ENCODE results near the gene IRAG1. TPM values are rescaled to one million over a fixed set of nuclear protein-coding genes. Genes with fewer than 3 reads are reported as not detected.

The IRAG1 gene
- polyA plus RNA-seq, 4 donors: 0.45 to 9.0 (median 3.0) TPM

- WGBS, 3 donors: 52 to 75% (median 63%) methylated on average over 20 of the region's 20 CpGs
- no peaks in the 10 kb centered on the region for H3K9me3 ChIP-seq (ENCODE audit: control insufficient read depth in 2 of 2, insufficient read depth in 1 of 2, low read depth in 1 of 2, low read length in 1 of 2)
Measured at GRCh38 chr11:10657308-10658271, 36.0 kb downstream of the IRAG1 start.

GRCh38 chr11:10655943-10656576 lies 37.5 kb downstream of the IRAG1 start:
- no peaks in the 10 kb centered on the region for H3K9me3 ChIP-seq (ENCODE audit: control insufficient read depth in 2 of 2, insufficient read depth in 1 of 2, low read depth in 1 of 2, low read length in 1 of 2)
- H3K27ac ChIP-seq (ENCODE audit: low read depth in 1 of 3, low read length in 2 of 3): peak overlapping the region in 1 of 3 donors; percentile 75
- peaks cover 3 to 15% (median 6%) of the 10 kb centered on the region in 3 donors for H3K4me1 ChIP-seq (ENCODE audit: control insufficient read depth in 3 of 3, insufficient read depth in 2 of 3, low read depth in 1 of 3, low read length in 2 of 3)
- no peak for FAIRE-seq
- H3K36me3 ChIP-seq (ENCODE audit: control insufficient read depth in 3 of 3, insufficient read depth in 2 of 3, low read depth in 1 of 3, low read length in 3 of 3): peaks cover 0 to 4% (median 0%) of the 10 kb centered on the region in 3 donors
- no peak for DNase-seq
- H3K27me3 ChIP-seq (ENCODE audit: control insufficient read depth in 3 of 3, insufficient read depth in 3 of 3, low read length in 3 of 3): no peaks in the 10 kb centered on the region
- no peak overlapping the region for H3K4me3 ChIP-seq (ENCODE audit: low read depth in 1 of 3, low read length in 3 of 3)
- 70 to 73% (median 71%) methylated on average over 6 of the region's 6 CpGs for WGBS, 3 donors

More at GRCh38 chr11:10657308-10658271, 36.0 kb downstream of the IRAG1 start:
- H3K4me3 ChIP-seq (ENCODE audit: low read depth in 1 of 3, low read length in 3 of 3): no peak overlapping the region
- FAIRE-seq (no peak), DNase-seq (no peak)
- H3K4me1 ChIP-seq (ENCODE audit: control insufficient read depth in 3 of 3, insufficient read depth in 2 of 3, low read depth in 1 of 3, low read length in 2 of 3): peaks cover 3 to 15% (median 6%) of the 10 kb centered on the region in 3 donors
- H3K27me3 ChIP-seq (ENCODE audit: control insufficient read depth in 3 of 3, insufficient read depth in 3 of 3, low read length in 3 of 3): no peaks in the 10 kb centered on the region
- H3K36me3 ChIP-seq (ENCODE audit: control insufficient read depth in 3 of 3, insufficient read depth in 2 of 3, low read depth in 1 of 3, low read length in 3 of 3): peaks cover 0 to 4% (median 0%) of the 10 kb centered on the region in 3 donors
- peak overlapping the region in 2 of 3 donors; percentile 12 to 85 for H3K27ac ChIP-seq (ENCODE audit: low read depth in 1 of 3, low read length in 2 of 3)

GRCh38 chr11:10655227-10655626 lies 38.3 kb downstream of the IRAG1 start:
- H3K4me1 ChIP-seq (ENCODE audit: control insufficient read depth in 3 of 3, insufficient read depth in 2 of 3, low read depth in 1 of 3, low read length in 2 of 3): peaks cover 3 to 15% (median 6%) of the 10 kb centered on the region in 3 donors
- H3K27ac ChIP-seq (ENCODE audit: low read depth in 1 of 3, low read length in 2 of 3): peak overlapping the region in 1 of 3 donors; percentile 75
- FAIRE-seq (no peak), DNase-seq (no peak)
- peaks cover 0 to 4% (median 0%) of the 10 kb centered on the region in 3 donors for H3K36me3 ChIP-seq (ENCODE audit: control insufficient read depth in 3 of 3, insufficient read depth in 2 of 3, low read depth in 1 of 3, low read length in 3 of 3)
- no peaks in the 10 kb centered on the region for H3K9me3 ChIP-seq (ENCODE audit: control insufficient read depth in 2 of 2, insufficient read depth in 1 of 2, low read depth in 1 of 2, low read length in 1 of 2)
- no peak overlapping the region for H3K4me3 ChIP-seq (ENCODE audit: low read depth in 1 of 3, low read length in 3 of 3)
- 24 to 39% (median 33%) methylated on average over 4 of the region's 4 CpGs for WGBS, 3 donors
- H3K27me3 ChIP-seq (ENCODE audit: control insufficient read depth in 3 of 3, insufficient read depth in 3 of 3, low read length in 3 of 3): no peaks in the 10 kb centered on the region

GRCh38 chr11:10654811-10655150 lies 38.8 kb downstream of the IRAG1 start:
- Histone ChIP-seq H3K4me1 (ENCODE audit: control insufficient read depth in 3 of 3, insufficient read depth in 2 of 3, low read depth in 1 of 3, low read length in 2 of 3) (peaks cover 3 to 15% (median 6%) of the 10 kb centered on the region in 3 donors), H3K27ac (ENCODE audit: low read depth in 1 of 3, low read length in 2 of 3) (peak overlapping the region in 1 of 3 donors; percentile 75), H3K36me3 (ENCODE audit: control insufficient read depth in 3 of 3, insufficient read depth in 2 of 3, low read depth in 1 of 3, low read length in 3 of 3) (peaks cover 0 to 4% (median 0%) of the 10 kb centered on the region in 3 donors), H3K9me3 (ENCODE audit: control insufficient read depth in 2 of 2, insufficient read depth in 1 of 2, low read depth in 1 of 2, low read length in 1 of 2) (no peaks in the 10 kb centered on the region), H3K27me3 (ENCODE audit: control insufficient read depth in 3 of 3, insufficient read depth in 3 of 3, low read length in 3 of 3) (no peaks in the 10 kb centered on the region), H3K4me3 (ENCODE audit: low read depth in 1 of 3, low read length in 3 of 3) (no peak overlapping the region)
- DNase-seq (no peak), FAIRE-seq (no peak)
- 69 to 74% (median 73%) methylated on average over 1 of the region's 1 CpG for WGBS, 3 donors

- Histone ChIP-seq H3K27me3 (ENCODE audit: control insufficient read depth in 3 of 3, insufficient read depth in 3 of 3, low read length in 3 of 3) (no peaks in the 10 kb centered on the region), H3K27ac (ENCODE audit: low read depth in 1 of 3, low read length in 2 of 3) (peak overlapping the region in 1 of 3 donors; percentile 75), H3K9me3 (ENCODE audit: control insufficient read depth in 2 of 2, insufficient read depth in 1 of 2, low read depth in 1 of 2, low read length in 1 of 2) (no peaks in the 10 kb centered on the region), H3K4me1 (ENCODE audit: control insufficient read depth in 3 of 3, insufficient read depth in 2 of 3, low read depth in 1 of 3, low read length in 2 of 3) (peaks cover 2 to 11% (median 3%) of the 10 kb centered on the region in 3 donors), H3K36me3 (ENCODE audit: control insufficient read depth in 3 of 3, insufficient read depth in 2 of 3, low read depth in 1 of 3, low read length in 3 of 3) (peaks cover 0 to 4% (median 0%) of the 10 kb centered on the region in 3 donors), H3K4me3 (ENCODE audit: low read depth in 1 of 3, low read length in 3 of 3) (no peak overlapping the region)
- FAIRE-seq (no peak), DNase-seq (peak; percentile 62 to 66)
- WGBS, 3 donors: 72 to 77% (median 75%) methylated on average over 4 of the region's 4 CpGs
Measured at GRCh38 chr11:10653946-10654810, 39.4 kb downstream of the IRAG1 start.

- H3K9me3 ChIP-seq (ENCODE audit: control insufficient read depth in 2 of 2, insufficient read depth in 1 of 2, low read depth in 1 of 2, low read length in 1 of 2): no peaks in the 10 kb centered on the region
- H3K4me1 ChIP-seq (ENCODE audit: control insufficient read depth in 3 of 3, insufficient read depth in 2 of 3, low read depth in 1 of 3, low read length in 2 of 3): peaks cover 0 to 9% (median 0%) of the 10 kb centered on the region in 3 donors
- peak overlapping the region in 1 of 3 donors; percentile 21 for H3K27ac ChIP-seq (ENCODE audit: low read depth in 1 of 3, low read length in 2 of 3)
- WGBS, 3 donors: 76 to 89% (median 82%) methylated on average over 2 of the region's 2 CpGs
- H3K27me3 ChIP-seq (ENCODE audit: control insufficient read depth in 3 of 3, insufficient read depth in 3 of 3, low read length in 3 of 3): no peaks in the 10 kb centered on the region
- no peaks in the 10 kb centered on the region for H3K36me3 ChIP-seq (ENCODE audit: control insufficient read depth in 3 of 3, insufficient read depth in 2 of 3, low read depth in 1 of 3, low read length in 3 of 3)
- no peak for FAIRE-seq
- no peak overlapping the region for H3K4me3 ChIP-seq (ENCODE audit: low read depth in 1 of 3, low read length in 3 of 3)
- DNase-seq: no peak
Measured at GRCh38 chr11:10653261-10653660, 40.3 kb downstream of the IRAG1 start.

GRCh38 chr11:10651656-10652361 lies 41.7 kb downstream of the IRAG1 start:
- 74 to 81% (median 76%) methylated on average over 15 of the region's 15 CpGs for whole genome bisulfite sequencing, 3 donors
- no peak overlapping the region for H3K4me3 ChIP-seq (ENCODE audit: low read depth in 1 of 3, low read length in 3 of 3)
- no peaks in the 10 kb centered on the region for H3K27me3 ChIP-seq (ENCODE audit: control insufficient read depth in 3 of 3, insufficient read depth in 3 of 3, low read length in 3 of 3)
- no peaks in the 10 kb centered on the region for H3K9me3 ChIP-seq (ENCODE audit: control insufficient read depth in 2 of 2, insufficient read depth in 1 of 2, low read depth in 1 of 2, low read length in 1 of 2)
- H3K4me1 ChIP-seq (ENCODE audit: control insufficient read depth in 3 of 3, insufficient read depth in 2 of 3, low read depth in 1 of 3, low read length in 2 of 3): peaks cover 0 to 2% (median 0%) of the 10 kb centered on the region in 3 donors
- FAIRE-seq (no peak), DNase-seq (no peak)
- peaks cover 0 to 4% (median 0%) of the 10 kb centered on the region in 3 donors for H3K36me3 ChIP-seq (ENCODE audit: control insufficient read depth in 3 of 3, insufficient read depth in 2 of 3, low read depth in 1 of 3, low read length in 3 of 3)
- peak overlapping the region in 1 of 3 donors; percentile 77 for H3K27ac ChIP-seq (ENCODE audit: low read depth in 1 of 3, low read length in 2 of 3)
